Thoracic aorta (tissue), 2 donors: ENCODE measurements around the gene FKBP15. TPM values are rescaled to one million over a fixed set of nuclear protein-coding genes. Genes with fewer than 3 reads are reported as not detected.
A peak's percentile ranks its signal among the peaks of the same experiment; 100 is the strongest.

Experiments used
- ATAC-seq: fragments of 150-250 bp; one replicate; pipeline ENCODE4 v1.8.0; 2017; ENCODE audit warnings: low read depth; ENCODE audit not compliant: insufficient number of reproducible peaks, low FRiP score
- DNase-seq: peaks from one replicate; pipeline ENCODE4 v3.0.0-alpha.2; 2020; ENCODE audit warnings: low spot score
- H3K27ac ChIP-seq, 2 donors: fragments of 200-600 bp; sonication (generic); 1 replicate in 1 of 2; 2 replicates in 1 of 2; pipeline ENCODE4 v1.5.1; 2016; ENCODE audit warnings: mild to moderate bottlenecking in 2 of 2, moderate library complexity in 2 of 2
- H3K27me3 ChIP-seq: fragments of 200-600 bp; sonication (generic); replicated peaks from 2 replicates; pipeline ENCODE4 v1.6.0; 2016; ENCODE audit warnings: mild to moderate bottlenecking; ENCODE audit not compliant: insufficient read depth
- H3K36me3 ChIP-seq: fragments of 200-600 bp; sonication (generic); one replicate; pipeline ENCODE4 v1.5.1; 2016
- H3K4me1 ChIP-seq, 2 donors: fragments of 200-600 bp; sonication (generic); 1 replicate in 1 of 2; 2 replicates in 1 of 2; pipeline versions ENCODE4 v1.5.1 to v1.6.0; 2016; ENCODE audit warnings: low read depth in 2 of 2, mild to moderate bottlenecking in 1 of 2; ENCODE audit not compliant: control insufficient read depth in 1 of 2
- H3K4me3 ChIP-seq: fragments of 200-600 bp; sonication (generic); 2 replicates; pipeline ENCODE4 v1.5.1; 2016; ENCODE audit warnings: mild to moderate bottlenecking
- H3K9me3 ChIP-seq: fragments of 200-600 bp; sonication (generic); 2 replicates; pipeline ENCODE4 v1.5.1; 2016
- total RNA-seq, 2 donors: library from RNA; depleted of rRNA; stranded (reverse); fragments of >200 nt; gene quantifications; one replicate each; pipeline versions ENCODE4 v1.1.0 to v1.2.3, GENCODE V29; 2016
- TF ChIP-seq, protein P1 (sequence below): fragments of 200-600 bp; sonication (generic); IDR thresholded peaks from one replicate; pipeline ENCODE4 v1.5.1; 2019; ENCODE audit warnings: antibody characterized with exemption

Gene FKBP15
- total RNA-seq, 2 donors from 2014 or later = 23.3 to 26.4 TPM

DNA sequence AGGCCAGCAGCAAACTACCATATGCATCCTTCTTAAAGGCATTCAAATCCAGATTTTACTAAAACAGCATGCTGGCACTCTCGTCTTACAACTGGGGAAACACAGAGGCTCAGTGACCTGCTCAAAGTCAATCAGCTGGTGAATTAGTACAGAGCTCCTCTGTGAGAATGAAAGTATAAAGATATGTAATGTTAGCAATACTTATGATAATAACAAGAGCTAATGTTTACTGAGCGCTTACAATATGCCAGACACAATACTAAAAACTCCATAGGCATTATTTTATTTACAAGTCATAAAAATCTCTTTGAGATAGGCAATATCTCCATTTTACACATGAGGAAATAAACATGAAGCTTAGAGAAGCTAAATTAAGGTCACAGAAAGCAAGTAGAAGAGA lies 28.6 kb downstream of the FKBP15 start:
- Histone ChIP-seq H3K4me3 (no peak overlapping the region), H3K4me1 (no peaks in the 10 kb centered on the region), H3K27ac (no peak overlapping the region), H3K36me3 (peaks cover 28% of the 10 kb centered on the region), H3K9me3 (no peaks in the 10 kb centered on the region), H3K27me3 (no peaks in the 10 kb centered on the region)
- TF ChIP-seq, protein P1, sequence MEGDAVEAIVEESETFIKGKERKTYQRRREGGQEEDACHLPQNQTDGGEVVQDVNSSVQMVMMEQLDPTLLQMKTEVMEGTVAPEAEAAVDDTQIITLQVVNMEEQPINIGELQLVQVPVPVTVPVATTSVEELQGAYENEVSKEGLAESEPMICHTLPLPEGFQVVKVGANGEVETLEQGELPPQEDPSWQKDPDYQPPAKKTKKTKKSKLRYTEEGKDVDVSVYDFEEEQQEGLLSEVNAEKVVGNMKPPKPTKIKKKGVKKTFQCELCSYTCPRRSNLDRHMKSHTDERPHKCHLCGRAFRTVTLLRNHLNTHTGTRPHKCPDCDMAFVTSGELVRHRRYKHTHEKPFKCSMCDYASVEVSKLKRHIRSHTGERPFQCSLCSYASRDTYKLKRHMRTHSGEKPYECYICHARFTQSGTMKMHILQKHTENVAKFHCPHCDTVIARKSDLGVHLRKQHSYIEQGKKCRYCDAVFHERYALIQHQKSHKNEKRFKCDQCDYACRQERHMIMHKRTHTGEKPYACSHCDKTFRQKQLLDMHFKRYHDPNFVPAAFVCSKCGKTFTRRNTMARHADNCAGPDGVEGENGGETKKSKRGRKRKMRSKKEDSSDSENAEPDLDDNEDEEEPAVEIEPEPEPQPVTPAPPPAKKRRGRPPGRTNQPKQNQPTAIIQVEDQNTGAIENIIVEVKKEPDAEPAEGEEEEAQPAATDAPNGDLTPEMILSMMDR = no peak
- ATAC-seq (no peak), DNase-seq (no peak)

DNA sequence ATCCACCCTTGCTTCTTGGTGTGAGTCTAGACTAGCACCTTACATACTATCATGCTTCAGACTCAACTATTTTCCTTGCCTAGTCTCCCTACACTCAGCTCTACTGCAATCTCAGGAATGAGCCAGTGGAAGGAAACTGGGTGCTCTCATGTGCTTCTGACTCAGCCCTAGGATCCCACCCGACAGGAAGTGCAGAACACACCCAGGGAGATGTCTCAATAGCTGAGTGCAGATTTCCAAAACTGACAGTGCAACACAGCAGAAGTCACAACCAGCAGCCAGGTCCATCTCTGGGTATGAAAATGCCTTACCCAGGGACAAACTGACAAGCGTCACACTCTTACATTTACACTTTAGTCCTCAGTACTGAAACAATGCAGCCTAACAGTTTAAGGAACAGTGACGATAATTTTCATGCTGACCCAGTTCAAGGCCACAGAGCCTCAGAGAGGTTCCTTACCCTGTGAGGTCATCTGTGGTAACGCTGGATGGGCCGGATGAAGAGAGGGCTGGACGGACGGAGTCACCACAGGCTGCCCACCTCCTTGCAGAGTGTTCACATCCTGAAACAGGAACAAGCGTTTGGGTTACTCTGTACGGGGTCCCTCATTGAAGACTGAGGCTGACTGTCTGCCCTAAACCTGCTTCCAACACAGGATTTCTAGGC lies 33.0 kb downstream of the FKBP15 start:
- TF ChIP-seq, protein P1 = no peak
- Histone ChIP-seq H3K4me3 (peak overlapping the region; percentile 4), H3K9me3 (no peaks in the 10 kb centered on the region), H3K27ac (peak overlapping the region; percentile 8 to 41), H3K4me1 (no peaks in the 10 kb centered on the region), H3K27me3 (no peaks in the 10 kb centered on the region), H3K36me3 (peaks cover 62% of the 10 kb centered on the region)
- peak; percentile 25 for DNase-seq
- no peak for ATAC-seq

DNA sequence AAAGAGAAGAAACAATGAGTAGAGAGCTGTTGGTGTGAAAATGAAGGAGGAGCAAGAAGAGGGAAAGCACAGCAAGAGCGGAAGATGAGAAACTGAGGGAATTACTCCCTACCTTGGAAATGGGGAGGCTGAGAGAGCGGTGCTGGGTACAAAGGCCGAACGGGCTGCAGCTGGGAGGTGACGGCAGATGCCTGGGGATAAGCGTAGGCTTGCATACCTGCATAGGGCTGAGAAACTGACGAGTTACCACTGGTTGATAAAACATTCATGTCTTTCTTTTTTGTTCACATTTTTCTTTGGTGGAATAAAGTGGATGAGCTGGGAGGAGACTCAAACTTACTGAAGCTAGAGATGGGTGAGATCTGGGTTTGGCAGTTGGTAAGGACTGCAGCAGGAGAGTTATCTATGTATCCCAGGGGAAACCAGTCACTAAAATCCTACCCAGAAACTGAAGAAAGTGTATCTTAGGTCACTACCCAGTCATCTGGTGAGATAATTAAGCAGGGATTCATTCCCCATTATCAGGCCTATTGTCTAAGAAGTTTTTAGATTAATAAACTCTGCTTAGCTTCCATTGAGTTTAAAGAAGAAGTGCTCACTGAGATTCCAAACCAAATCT lies 34.8 kb downstream of the FKBP15 start:
- ATAC-seq (no peak), DNase-seq (no peak)
- Histone ChIP-seq H3K4me1 (no peaks in the 10 kb centered on the region), H3K36me3 (peaks cover 68% of the 10 kb centered on the region), H3K27me3 (no peaks in the 10 kb centered on the region), H3K4me3 (no peak overlapping the region), H3K27ac (no peak overlapping the region), H3K9me3 (no peaks in the 10 kb centered on the region)
- TF ChIP-seq, protein P1 = no peak

DNA sequence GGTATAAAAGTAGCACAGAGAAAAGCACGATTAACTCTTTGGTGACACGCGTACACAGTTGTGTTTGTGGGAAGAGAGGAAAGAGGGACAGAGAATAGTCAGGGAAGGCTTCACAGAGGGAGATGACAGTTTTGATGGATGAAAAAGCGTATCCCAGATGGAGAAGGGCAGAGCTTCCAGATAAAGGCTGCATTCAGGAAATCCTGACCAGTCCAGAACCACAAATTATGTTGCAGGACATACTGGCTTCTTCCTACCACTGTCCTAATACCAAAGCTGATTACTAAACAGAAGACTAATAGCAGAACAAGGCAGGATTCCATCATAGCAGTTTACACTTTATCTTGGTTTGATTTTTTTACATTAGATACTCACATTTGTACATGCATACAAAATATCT lies 35.8 kb downstream of the FKBP15 start:
- DNase-seq = no peak

DNA sequence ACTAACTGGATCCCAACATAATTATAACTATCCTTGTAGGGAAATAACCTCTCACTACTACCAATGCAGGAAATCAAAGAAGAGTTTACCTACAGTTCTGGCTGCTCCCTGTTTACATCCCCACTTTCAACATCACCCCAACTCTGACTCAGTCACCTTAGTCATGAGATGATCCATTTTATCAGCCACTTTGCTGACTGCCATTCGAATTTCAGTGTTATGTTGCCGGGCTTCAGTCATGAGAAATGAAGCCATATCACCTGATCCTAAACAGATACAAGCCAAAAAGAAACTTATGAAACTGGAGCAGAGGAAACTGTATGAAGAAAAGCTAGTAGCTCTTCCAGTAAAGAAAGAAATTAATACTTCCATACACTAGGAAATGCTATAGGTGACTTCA lies 36.5 kb downstream of the FKBP15 start:
- Histone ChIP-seq H3K27ac (no peak overlapping the region), H3K36me3 (peaks cover 71% of the 10 kb centered on the region), H3K4me3 (no peak overlapping the region), H3K27me3 (no peaks in the 10 kb centered on the region), H3K4me1 (no peaks in the 10 kb centered on the region), H3K9me3 (no peaks in the 10 kb centered on the region)
- TF ChIP-seq, protein P1 = no peak
- DNase-seq = no peak
- no peak for ATAC-seq

More for the DNA sequence above, 35.8 kb downstream of the FKBP15 start:
- Histone ChIP-seq H3K4me1 (no peaks in the 10 kb centered on the region), H3K36me3 (peaks cover 71% of the 10 kb centered on the region), H3K9me3 (no peaks in the 10 kb centered on the region), H3K27ac (no peak overlapping the region), H3K4me3 (no peak overlapping the region), H3K27me3 (no peaks in the 10 kb centered on the region)
- ATAC-seq = no peak
- TF ChIP-seq, protein P1 = no peak
